ENCODE data around the gene SNX30.

SNX30 gene

GRCh38 chr9:112890106-112891081 lies 139.8 kb downstream of the SNX30 start, which contains the start of gene SLC46A2:
SLC46A2 (minus strand) TSS chr9:112890876; CDS start chr9:112890681, 195 bp downstream.
- no peak for DNase-seq

- DNase-seq: no peak
These were observed 141.0 kb downstream of the SNX30 start for GRCh38 chr9:112891521-112891920.

DNA sequence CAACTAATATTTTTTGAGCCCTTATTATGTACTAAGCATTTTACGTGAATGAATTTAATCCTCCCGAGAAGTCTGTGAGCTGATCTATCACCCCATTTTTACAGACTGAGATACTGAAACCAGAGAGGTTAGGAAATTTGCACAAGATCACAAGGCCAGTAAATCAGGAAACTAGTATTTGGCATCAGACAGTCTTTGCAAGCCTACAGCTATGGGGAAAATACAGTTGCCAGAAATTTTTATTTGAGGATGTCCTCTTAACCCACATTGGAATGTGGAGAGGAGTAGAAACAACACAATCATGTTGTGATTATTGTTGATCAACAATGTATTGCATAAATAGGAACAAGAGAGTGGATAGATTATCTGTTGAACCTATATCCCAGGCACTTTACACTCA lies 142.4 kb downstream of the SNX30 start:
- DNase-seq: no peak

DNA sequence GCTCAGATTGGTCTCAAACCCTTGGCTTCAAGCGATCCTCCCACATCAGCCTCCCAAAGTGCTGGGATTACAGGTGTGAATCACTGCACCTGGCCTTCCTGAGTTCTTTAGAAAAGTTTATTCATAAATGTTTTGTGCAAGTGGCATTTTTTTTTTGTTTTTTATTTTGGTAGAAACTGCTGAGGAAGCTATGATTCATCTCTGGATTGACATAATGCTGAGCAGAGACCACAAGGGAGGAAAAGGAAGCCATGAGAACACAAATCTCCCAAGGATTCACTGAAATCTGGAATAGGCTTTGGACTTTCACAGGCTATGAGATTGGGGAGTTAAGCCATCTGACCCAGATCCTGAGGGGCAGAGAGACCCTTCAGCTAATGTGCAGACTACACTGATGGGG lies 143.5 kb downstream of the SNX30 start:
- no peak for DNase-seq

DNA sequence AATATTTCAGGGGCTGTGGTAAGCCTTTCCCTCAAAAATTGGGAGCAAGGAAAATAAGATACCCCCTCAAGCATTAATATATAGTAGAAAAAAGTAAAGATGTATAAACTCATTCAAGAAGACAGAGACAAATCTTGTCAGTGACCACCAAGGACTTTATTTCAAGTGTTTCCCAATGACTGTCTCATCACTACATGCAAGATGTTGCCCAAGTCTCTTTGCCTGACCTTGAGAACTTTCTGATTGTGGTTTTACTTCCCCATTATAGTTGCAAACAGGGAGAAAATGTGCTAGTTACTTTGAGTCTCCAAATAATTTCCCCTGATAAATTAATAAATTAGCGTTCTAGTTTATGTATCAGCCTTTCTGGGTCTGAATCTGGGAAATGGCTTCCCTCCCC lies 144.1 kb downstream of the SNX30 start:
- no peak for DNase-seq

DNA sequence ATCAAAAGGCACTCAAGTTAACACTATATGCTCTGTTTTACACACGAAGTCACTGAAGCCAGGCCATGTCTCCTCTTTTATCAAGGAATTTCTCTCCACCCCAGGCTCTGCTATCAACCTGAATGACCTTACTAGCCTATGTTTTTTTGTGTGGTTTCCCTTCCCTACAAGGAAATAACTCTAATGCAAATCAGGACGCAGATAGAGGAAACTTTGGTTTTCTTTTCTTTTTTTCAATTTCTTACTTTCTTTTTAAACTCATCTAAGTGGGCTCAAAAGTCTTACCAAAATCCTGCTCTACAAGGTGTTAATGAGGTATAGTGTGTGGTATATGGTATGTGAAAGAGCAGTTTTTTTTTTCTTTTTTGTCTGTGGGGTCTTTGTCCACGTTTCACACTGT lies 145.6 kb downstream of the SNX30 start:
- DNase-seq: no peak

DNA sequence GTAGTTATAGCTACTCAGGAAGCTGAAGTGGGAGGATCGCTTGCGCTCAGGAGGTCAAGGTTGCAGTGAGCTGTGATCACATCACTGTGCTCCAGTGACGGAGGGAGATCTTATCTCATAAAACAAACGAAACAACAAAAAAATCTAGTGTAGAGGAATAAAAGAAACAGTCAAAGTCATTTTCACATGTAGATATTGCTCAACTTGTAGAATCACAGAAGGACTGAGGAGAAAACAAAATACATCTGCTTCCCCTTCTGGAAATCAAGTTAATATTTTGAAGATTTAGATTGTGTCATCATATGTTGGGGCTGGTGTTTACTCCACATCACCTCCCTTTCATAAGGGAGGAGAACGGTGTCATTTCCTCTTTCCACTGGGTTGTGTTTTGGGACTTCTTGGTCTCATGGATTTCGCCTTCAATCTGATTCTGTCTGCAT lies 148.3 kb downstream of the SNX30 start:
- DNase-seq: no peak

DNA sequence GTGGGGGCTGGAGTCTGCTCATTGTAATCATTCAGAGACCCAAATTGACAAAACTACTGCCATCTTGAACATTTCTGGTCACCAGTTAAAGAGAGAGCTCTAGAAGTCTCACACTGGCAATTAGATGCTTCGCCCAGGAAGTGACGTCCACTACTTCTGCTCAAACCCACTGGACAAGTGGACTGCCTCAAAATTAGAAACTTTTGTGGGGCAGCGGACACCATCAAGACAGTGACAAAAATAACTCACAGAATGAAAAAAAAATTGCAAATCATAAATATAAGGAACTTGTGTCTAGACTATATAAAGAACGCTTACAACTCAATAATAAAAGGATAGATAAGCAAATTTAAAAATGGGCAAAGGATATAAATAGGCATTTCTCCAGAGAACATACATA lies 149.9 kb downstream of the SNX30 start:
- no peak for DNase-seq

- DNase-seq: no peak
These were observed 150.3 kb downstream of the SNX30 start for GRCh38 chr9:112900901-112901300.

DNA sequence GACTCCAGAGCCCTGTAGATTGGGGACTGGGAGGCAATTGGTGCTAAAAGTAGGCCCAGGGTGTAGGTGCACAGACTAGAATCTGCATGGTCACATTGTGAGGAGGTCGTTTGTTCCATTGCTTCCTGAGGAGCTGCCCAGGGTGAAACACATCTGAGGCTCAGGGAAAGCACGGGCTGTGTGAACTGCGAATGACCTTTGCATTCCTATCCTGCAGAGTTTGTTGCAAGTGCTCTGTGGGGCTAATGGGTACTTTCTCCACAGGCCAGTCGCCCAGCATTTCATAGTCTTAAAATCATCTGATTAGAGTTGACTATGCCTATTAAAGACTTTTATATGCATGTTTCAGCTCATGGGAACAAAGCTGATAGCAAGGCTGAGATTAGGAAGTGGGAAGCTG lies 154.5 kb downstream of the SNX30 start:
- DNase-seq: no peak

DNA sequence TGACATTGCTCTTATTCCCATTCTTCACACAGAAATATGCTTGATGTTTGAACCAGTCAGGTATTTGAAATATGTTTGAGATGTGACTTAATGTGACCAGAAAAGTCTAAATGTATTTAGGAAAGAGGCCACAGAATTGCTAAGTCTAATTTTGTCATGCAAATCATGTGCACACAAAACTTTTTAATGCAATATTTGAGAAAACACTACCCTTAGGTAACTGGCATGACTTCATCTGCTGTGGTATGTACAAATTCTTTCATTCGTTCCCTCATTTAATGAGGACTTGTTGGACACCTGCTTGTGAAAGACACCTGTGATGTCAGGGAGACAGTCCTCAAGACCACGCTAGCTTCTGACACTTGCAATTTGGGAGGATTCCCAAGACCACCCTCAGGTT lies 161.2 kb downstream of the SNX30 start:
- DNase-seq: no peak

DNA sequence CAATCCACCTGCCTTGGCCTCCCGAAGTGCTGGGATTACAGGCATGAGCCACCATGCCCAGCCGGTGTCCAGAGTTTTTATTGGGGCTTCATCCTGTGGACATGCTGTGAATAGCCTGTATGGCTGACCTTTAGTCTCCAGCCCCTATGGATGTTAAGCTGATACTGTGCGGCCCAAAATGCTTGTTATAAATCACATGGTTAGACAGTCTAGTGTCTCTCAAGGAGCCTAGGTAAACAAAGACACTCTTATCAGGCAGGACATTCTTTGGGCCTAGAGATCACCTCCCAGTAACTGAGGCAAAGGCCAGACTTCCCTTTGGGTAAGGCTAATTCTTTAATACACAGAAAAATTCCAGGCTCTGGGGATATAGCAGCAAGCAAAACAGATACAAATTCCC lies 162.1 kb downstream of the SNX30 start:
- no peak for DNase-seq

DNA sequence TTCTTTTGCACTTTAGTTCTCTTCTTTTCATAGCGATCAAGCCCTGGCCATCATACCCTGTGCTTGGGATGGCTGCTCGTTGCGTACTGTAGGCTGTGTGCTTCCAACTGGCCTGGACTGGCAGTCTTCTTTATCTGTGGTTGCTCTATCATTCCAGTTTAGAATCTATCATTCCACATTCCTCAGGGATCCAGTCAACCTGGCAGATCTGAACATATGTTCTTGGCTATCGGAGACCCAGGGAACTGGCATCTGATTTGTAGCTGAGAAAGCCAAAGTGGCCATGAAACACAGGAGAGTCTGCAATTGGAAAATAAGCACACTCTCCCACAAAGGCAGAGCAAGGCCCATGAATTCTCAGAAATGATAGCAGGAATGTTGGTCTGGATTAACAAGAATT lies 162.8 kb downstream of the SNX30 start:
- no peak for DNase-seq

DNA sequence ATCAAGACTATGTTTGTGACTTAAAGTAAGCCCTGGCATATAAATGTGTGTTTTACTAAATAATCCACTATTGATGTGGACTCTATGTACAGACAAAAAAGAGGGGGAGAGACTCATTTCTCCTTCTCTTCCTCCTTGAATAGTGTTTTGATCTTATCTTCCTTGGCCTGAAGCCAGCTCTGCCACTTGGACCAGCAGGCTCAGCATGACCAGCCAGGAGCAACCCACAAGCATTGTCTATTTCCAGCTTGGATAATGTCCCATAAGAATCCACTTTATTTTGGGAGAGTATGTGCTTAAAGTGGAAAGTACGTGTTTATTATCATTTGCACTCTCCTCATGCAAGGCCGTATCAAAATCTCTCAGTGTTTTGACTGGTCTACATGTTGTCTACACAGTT lies 164.0 kb downstream of the SNX30 start:
- no peak for DNase-seq

DNA sequence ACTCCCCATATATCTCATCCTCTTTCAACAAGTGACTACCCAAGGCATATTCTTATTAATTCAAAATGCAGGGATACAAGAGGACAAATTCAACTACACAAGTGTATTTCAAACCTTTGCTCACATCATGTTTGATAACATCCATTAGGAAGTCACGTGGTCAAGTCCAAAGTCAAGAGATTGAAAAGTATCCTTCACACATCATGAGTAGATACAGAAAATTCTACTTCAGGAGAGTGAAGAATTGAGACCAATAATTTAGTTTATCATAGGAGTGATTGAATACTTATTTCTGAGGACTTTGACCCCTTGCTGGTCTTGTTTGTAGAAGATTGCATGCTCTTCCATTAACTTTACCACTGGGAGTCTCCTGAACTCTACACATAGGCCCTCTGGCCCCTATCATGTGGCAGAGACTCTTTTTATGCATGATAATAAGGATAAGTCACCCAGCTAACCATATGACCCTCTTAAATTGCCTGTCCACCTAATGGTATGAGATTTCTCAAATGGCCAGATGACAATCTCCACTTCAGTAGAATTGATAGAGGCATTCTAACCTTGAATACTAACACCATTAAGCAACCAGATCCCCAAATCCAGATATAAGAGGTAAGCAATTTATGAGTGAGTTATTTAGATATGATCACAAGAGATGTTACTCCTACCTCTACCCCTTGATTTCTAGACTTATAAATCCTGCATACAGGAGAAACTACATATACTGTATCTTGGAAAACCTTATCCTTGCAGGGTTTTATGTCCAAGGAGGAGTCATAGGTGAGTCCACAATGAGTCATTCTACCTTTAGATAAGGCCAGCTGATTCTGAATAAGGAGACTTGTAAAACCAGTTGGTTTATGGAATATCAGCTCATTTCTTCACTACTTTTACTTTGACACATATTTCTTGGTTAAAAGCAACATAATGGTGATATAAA lies 166.8 kb downstream of the SNX30 start:
- no peak for DNase-seq

- DNase-seq: no peak
These were observed 167.4 kb downstream of the SNX30 start for GRCh38 chr9:112917987-112918362.

DNA sequence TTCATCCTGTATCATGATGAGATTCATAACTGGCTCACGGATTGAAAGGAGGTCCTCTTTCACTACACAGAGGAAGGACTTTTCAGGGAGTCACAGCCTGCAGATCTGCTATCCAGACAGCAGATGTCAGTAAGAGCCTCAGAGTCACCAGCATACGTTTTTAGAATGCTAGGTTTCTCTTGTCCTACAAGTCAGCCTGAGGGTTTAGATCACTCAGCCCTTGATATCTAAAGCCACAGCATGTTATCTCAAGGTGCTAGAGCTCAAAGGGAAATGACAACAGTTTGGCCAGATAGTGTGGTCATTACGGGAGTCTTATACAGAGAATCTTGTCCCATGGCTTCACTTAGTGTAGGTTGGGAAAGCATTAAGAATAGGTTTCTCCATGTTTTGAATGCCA lies 171.0 kb downstream of the SNX30 start:
- no peak for DNase-seq
